Peyer's patch (tissue), 4 donors: Measurements from ENCODE around the gene PIGBOS1. TPM values are rescaled to one million over a fixed set of nuclear protein-coding genes. Genes with fewer than 3 reads are reported as not detected.
"Not testable (repeated sequence)": the region's sequence is repeated elsewhere in the genome, so short reads cannot be mapped to it uniquely, and the experiment has no call there.

ENCODE experiments used
- DNase-seq, 3 donors: peaks; one replicate each; pipeline ENCODE4 v3.0.0-alpha.2; 2017 to 2019
- H3K27ac ChIP-seq, 4 donors: fragments of 200-600 bp; sonication (generic); one replicate each; pipeline ENCODE4 v1.5.1; 2016 to 2019
- H3K27me3 ChIP-seq, 2 donors: fragments of 200-600 bp; sonication (generic); one replicate each; pipeline ENCODE4 v1.5.1; 2019
- H3K36me3 ChIP-seq, 3 donors: fragments of 200-600 bp; sonication (generic); one replicate each; pipeline ENCODE4 v1.5.1; 2016 to 2019
- H3K4me1 ChIP-seq, 4 donors: fragments of 200-600 bp; sonication (generic); one replicate each; pipeline ENCODE4 v1.5.1; 2016 to 2019
- H3K4me3 ChIP-seq, 4 donors: fragments of 200-600 bp; sonication (generic); 1 replicate in 3 of 4; 2 replicates in 1 of 4; pipeline ENCODE4 v1.5.1; 2016 to 2019; ENCODE audit warnings: mild to moderate bottlenecking in 1 of 4
- H3K9me3 ChIP-seq, 4 donors: fragments of 200-600 bp; sonication (generic); one replicate each; pipeline ENCODE4 v1.5.1; 2016 to 2019; ENCODE audit warnings: mild to moderate bottlenecking in 1 of 4
- POLR2A ChIP-seq, 2 donors: fragments of 450-650 bp; IDR thresholded peaks; one replicate each; pipeline ENCODE4 v1.5.1; 2017; ENCODE audit warnings: antibody characterized with exemption in 2 of 2, mild to moderate bottlenecking in 2 of 2, moderate library complexity in 2 of 2
- total RNA-seq, 4 donors: library from RNA; depleted of rRNA; stranded (reverse); fragments of >200 nt; gene quantifications; one replicate each; pipeline ENCODE4 v1.1.0, GENCODE V29; 2016
- TF ChIP-seq, protein P1 (sequence below), 6 experiments: fragments of 450-650 bp in 4 of 6; fragments of 200-600 bp in 2 of 6; sonication (generic) in 1 of 6; IDR thresholded peaks; one replicate each; pipeline ENCODE4 v1.5.1; 2017 to 2019; ENCODE audit warnings: antibody characterized with exemption in 6 of 6, mild to moderate bottlenecking in 3 of 6, moderate library complexity in 1 of 6

Gene PIGBOS1
- total RNA-seq, 4 donors from 2014 or later = 4.2 to 12.0 (median 7.1) TPM

DNA sequence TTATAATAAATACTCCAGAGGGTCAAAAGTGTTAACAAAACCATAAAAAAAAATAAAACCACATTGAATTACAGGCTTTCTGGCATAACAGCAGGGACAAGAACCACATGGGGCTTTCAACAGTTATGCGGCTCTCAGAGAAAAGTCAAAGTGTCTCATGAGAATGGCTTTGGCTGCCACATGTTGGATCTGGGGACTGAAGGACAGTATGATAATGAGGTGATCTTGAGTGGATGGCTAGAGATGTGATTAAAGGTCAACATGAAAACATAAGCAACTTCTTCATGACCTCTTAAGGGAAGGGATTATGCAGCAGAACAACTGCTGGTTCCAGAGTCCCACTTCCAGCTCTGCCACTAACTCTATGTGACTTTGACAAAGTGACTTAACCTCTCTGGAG is 34.5 kb downstream of the PIGBOS1 start:
- H3K4me3 ChIP-seq = no peak overlapping the region
- no peaks in the 10 kb centered on the region for H3K36me3 ChIP-seq
- no peak for DNase-seq
- H3K27me3 ChIP-seq = no peaks in the 10 kb centered on the region
- H3K27ac ChIP-seq = peak overlapping the region in 1 of 4 donors; percentile 43
- H3K9me3 ChIP-seq = no peaks in the 10 kb centered on the region
- peaks cover 0 to 17% (median 3%) of the 10 kb centered on the region in 4 donors for H3K4me1 ChIP-seq
- TF ChIP-seq POLR2A (IDR thresholded peaks at IDR 0.05) = no peak
- TF ChIP-seq, protein P1, sequence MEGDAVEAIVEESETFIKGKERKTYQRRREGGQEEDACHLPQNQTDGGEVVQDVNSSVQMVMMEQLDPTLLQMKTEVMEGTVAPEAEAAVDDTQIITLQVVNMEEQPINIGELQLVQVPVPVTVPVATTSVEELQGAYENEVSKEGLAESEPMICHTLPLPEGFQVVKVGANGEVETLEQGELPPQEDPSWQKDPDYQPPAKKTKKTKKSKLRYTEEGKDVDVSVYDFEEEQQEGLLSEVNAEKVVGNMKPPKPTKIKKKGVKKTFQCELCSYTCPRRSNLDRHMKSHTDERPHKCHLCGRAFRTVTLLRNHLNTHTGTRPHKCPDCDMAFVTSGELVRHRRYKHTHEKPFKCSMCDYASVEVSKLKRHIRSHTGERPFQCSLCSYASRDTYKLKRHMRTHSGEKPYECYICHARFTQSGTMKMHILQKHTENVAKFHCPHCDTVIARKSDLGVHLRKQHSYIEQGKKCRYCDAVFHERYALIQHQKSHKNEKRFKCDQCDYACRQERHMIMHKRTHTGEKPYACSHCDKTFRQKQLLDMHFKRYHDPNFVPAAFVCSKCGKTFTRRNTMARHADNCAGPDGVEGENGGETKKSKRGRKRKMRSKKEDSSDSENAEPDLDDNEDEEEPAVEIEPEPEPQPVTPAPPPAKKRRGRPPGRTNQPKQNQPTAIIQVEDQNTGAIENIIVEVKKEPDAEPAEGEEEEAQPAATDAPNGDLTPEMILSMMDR (IDR thresholded peaks at IDR 0.05) = no peak

DNA sequence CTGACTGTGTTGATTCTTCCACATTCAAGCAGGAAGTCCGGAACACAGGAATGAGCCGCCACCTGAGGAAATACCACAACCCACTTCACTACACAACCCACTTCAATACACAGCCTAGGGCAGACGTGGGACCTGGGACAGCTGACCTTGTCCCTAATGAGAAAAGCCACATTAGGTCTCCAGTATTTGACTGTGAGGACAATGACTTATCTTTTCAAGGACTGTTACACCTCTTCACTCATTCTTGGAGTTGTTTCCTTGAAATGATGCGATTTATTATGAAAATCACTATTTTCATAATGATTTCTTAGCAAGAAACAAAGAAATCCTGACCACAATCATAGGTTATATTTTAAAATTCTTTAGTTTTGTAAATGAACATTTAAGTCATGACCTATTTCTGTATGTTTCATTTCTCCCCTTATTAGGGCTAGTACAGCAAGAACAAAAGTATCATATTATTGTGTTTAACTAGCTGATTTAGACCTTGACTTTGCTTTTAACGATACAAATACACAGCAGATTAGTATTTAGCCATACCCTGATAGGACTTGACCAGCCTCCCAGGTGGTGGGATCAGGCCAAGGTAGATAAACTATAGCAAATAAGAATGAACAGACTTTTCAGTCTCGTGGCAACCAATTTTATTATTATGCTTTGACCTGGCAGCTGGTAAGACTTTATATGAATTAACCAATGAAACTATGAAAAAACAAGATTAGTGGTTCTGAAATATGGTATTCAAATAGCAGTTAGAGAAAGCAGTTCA is 35.4 kb downstream of the PIGBOS1 start:
- no peak for TF ChIP-seq POLR2A (IDR thresholded peaks at IDR 0.05)
- TF ChIP-seq, protein P1 (IDR thresholded peaks at IDR 0.05) = no peak
- no peak for DNase-seq
- Histone ChIP-seq H3K27ac (peak overlapping the region; percentile 23 to 65 (median 44)), H3K4me3 (no peak overlapping the region), H3K27me3 (no peaks in the 10 kb centered on the region), H3K36me3 (no peaks in the 10 kb centered on the region), H3K4me1 (peaks cover 0 to 11% (median 3%) of the 10 kb centered on the region in 4 donors), H3K9me3 (no peaks in the 10 kb centered on the region)

DNA sequence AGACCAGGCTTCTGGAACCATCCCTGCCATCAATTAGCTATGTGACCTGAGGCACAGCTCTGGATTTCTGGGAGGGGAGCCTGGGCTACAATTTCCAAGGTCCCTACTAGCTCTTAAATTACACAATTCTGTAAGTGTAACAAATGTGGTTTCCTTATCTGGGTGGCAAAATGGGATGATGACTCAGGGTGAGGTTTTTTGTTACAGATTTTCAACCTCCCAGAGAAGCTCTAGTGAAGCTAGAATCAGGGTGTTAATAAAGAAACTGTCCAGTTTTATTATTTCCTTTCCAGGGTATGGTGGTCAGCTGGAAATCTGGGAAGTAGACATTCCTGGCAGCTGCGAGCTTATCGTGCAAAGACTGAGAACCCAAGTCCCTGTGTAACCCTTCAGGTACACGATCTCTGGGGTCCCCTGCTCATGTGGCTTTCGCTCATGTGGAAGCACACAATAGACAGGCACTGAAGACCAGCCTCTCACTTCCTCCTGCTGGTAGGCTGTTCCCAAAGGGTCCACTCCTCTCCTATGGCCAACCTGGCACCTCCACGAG is 36.6 kb downstream of the PIGBOS1 start:
- no peak overlapping the region for H3K4me3 ChIP-seq
- peak overlapping the region; percentile 23 to 65 (median 44) for H3K27ac ChIP-seq
- no peaks in the 10 kb centered on the region for H3K9me3 ChIP-seq
- no peaks in the 10 kb centered on the region for H3K36me3 ChIP-seq
- no peak for TF ChIP-seq POLR2A (IDR thresholded peaks at IDR 0.05)
- TF ChIP-seq, protein P1 (IDR thresholded peaks at IDR 0.05) = no peak
- DNase-seq = no peak
- no peaks in the 10 kb centered on the region for H3K27me3 ChIP-seq
- peaks cover 0 to 7% (median 3%) of the 10 kb centered on the region in 4 donors for H3K4me1 ChIP-seq

DNA sequence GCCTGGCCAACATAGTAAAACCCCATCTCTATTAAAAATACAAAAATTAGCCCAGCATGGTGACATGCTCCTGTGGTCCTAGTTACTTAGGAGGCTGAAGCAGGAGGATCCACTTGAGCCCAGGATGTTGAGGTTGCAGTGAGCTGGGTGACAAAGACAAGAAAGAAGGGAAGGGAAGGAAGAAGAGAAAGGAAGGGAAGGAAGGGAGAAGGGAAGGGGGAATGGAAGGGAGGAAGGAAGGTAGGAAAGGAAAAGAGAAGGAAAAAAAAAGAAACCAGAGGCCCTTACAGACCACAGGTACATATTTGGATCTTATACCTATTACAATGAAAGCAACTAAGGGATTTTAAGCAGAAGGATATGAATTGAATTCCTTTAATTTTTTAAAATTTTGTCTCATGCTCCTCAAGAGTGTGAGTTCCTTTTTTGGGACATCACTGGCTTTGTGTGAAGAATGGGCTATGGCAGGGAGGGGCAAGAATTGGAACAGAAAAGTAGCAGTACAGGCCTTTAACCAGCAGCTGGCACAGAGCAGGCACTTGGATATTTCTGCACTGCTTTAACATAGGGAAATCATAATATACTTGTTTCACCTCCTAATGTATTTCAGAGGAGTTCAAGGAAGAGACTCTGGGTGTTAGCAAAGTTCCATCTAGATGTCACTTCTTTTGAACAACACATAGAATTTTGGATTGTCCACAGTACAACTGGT is 37.2 kb downstream of the PIGBOS1 start:
- Histone ChIP-seq H3K9me3 (no peaks in the 10 kb centered on the region), H3K4me3 (no peak overlapping the region), H3K27ac (peak overlapping the region; percentile 14 to 44 (median 28)), H3K27me3 (no peaks in the 10 kb centered on the region), H3K4me1 (peaks cover 0 to 7% (median 3%) of the 10 kb centered on the region in 4 donors), H3K36me3 (no peaks in the 10 kb centered on the region)
- TF ChIP-seq, protein P1 (IDR thresholded peaks at IDR 0.05) = no peak
- no peak for TF ChIP-seq POLR2A (IDR thresholded peaks at IDR 0.05)
- no peak for DNase-seq

DNA sequence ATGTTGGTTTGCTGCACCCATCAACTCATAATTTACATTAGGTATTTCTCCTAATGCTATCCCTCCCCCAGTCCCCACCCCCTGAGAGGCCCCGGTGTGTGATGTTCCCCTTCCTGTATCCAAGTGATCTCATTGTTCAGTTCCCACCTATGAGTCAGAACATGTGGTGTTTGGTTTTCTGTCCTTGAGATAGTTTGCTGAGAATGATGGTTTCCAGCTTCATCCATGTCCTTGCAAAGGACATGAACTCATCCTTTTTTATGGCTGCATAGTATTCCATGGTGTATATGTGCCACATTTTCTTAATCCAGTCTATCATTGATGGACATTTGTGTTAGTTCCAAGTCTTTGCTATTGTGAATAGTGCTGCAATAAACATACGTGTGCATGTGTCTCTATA is 38.3 kb downstream of the PIGBOS1 start:
- not testable (repeated sequence) for H3K4me1 ChIP-seq, H3K9me3 ChIP-seq, H3K4me3 ChIP-seq, H3K27me3 ChIP-seq, DNase-seq, H3K36me3 ChIP-seq
- H3K27ac ChIP-seq = peak overlapping the region in 3 of 4 donors; percentile 21 to 50 (median 26)
